Kidney (tissue), 14 donors: ENCODE results near the gene ASS1. TPM values are rescaled to one million over a fixed set of nuclear protein-coding genes. Genes with fewer than 3 reads are reported as not detected.

Experiments used
- DNase-seq, 5 donors: peaks; one replicate each; pipeline ENCODE4 v3.0.0-alpha.2; 2013 to 2020
- FAIRE-seq: peaks from 2 replicates; lab custom pipeline; 2012; peaks lifted over from hg19 to GRCh38; lab: Jason Lieb, UNC
- H3K27ac ChIP-seq, 2 donors: one replicate each; pipeline ENCODE4 v1.7.0; 2013; ENCODE audit warnings: low read depth in 2 of 2, low read length in 2 of 2, inconsistent platforms in 1 of 2
- H3K27me3 ChIP-seq: one replicate; pipeline ENCODE4 v1.7.1; 2013; ENCODE audit warnings: low read length, inconsistent platforms; ENCODE audit not compliant: control insufficient read depth, insufficient read depth
- H3K36me3 ChIP-seq, 3 donors: one replicate each; pipeline versions ENCODE4 v1.7.0 to v1.7.1; 2013; ENCODE audit warnings: low read length in 3 of 3, control low read depth in 1 of 3, inconsistent platforms in 1 of 3; ENCODE audit not compliant: insufficient read depth in 3 of 3, control insufficient read depth in 2 of 3
- H3K4me1 ChIP-seq, 3 donors: one replicate each; pipeline versions ENCODE4 v1.7.0 to v1.7.1; 2013; ENCODE audit warnings: low read length in 3 of 3, inconsistent platforms in 1 of 3, low read depth in 1 of 3; ENCODE audit not compliant: control insufficient read depth in 2 of 3, insufficient read depth in 2 of 3
- H3K4me3 ChIP-seq, 3 donors: one replicate each; pipeline versions ENCODE4 v1.7.0 to v1.8.1; 2013; ENCODE audit warnings: low read length in 3 of 3, control low read depth in 1 of 3, inconsistent platforms in 1 of 3
- H3K9ac ChIP-seq, 3 donors: one replicate each; pipeline versions ENCODE4 v1.7.0 to v1.7.1; 2013; ENCODE audit warnings: low read length in 3 of 3, control low read depth in 1 of 3, inconsistent platforms in 1 of 3
- H3K9me3 ChIP-seq, 3 donors: one replicate each; pipeline versions ENCODE4 v1.7.0 to v1.7.1; 2013; ENCODE audit warnings: low read length in 3 of 3, control low read depth in 1 of 3, inconsistent platforms in 1 of 3; ENCODE audit not compliant: control insufficient read depth in 2 of 3, insufficient read depth in 1 of 3
- intact Hi-C: fragments of 100-400 bp; cut with DNase I; formaldehyde crosslinking; loops from one replicate; pipeline ENCODE4 v1.11.1; 2022
- polyA plus RNA-seq: library from polyadenylated mRNA; stranded (reverse); fragments of 350-450 nt; fragmentation: Illumina TruSeq; extraction: RNeasy Lipid Tissue Mini Kit (QIAGEN cat#74804); gene quantifications from one replicate; pipeline ENCODE4 v1.2.3, GENCODE V29; 2014; ENCODE audit warnings: low read depth, low replicate concordance; ENCODE audit not compliant: insufficient read depth
- total RNA-seq: library from RNA; stranded (reverse); fragmentation: NEBNext Ultra II Directional; extraction: Animal tissue kit (Norgen Biotek cat#: 25700); gene quantifications from one replicate; pipeline ENCODE4 v1.2.1, GENCODE V29; 2021
- TF ChIP-seq, protein P1 (sequence below): IDR thresholded peaks from 3 replicates; pipeline ENCODE4 v1.5.1; 2012; ENCODE audit warnings: mild to moderate bottlenecking, moderate library complexity, borderline replicate concordance; ENCODE audit not compliant: insufficient read depth; ENCODE audit errors: extremely low read depth
- donor health status: control.
- donor health status: control.
- donor health status: control.
- donor health status: control.
- donor health status: control.
- donor health status: DM: yes; HTN: yes; CAD: no.
- donor health status: Normal renal cell carcinoma (clear cell type).

The ASS1 gene
- total and polyA plus RNA-seq, 2 donors from 2014 or later: 124 to 1,185 TPM

GRCh38 chr9:130409246-130409645 is 35.5 kb upstream of the ASS1 start:
- Histone ChIP-seq H3K36me3 (no peaks in the 10 kb centered on the region), H3K9me3 (no peaks in the 10 kb centered on the region), H3K27me3 (no peaks in the 10 kb centered on the region), H3K9ac (no peak overlapping the region), H3K4me3 (no peak overlapping the region), H3K27ac (no peak overlapping the region), H3K4me1 (no peaks in the 10 kb centered on the region)
- intact Hi-C loops: no loop called here
- TF ChIP-seq, protein P1, sequence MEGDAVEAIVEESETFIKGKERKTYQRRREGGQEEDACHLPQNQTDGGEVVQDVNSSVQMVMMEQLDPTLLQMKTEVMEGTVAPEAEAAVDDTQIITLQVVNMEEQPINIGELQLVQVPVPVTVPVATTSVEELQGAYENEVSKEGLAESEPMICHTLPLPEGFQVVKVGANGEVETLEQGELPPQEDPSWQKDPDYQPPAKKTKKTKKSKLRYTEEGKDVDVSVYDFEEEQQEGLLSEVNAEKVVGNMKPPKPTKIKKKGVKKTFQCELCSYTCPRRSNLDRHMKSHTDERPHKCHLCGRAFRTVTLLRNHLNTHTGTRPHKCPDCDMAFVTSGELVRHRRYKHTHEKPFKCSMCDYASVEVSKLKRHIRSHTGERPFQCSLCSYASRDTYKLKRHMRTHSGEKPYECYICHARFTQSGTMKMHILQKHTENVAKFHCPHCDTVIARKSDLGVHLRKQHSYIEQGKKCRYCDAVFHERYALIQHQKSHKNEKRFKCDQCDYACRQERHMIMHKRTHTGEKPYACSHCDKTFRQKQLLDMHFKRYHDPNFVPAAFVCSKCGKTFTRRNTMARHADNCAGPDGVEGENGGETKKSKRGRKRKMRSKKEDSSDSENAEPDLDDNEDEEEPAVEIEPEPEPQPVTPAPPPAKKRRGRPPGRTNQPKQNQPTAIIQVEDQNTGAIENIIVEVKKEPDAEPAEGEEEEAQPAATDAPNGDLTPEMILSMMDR: no peak
- no peak for FAIRE-seq
- DNase-seq: no peak

GRCh38 chr9:130410443-130410842 is 34.3 kb upstream of the ASS1 start:
- intact Hi-C loops: no loop called here
- no peak overlapping the region for H3K27ac ChIP-seq
- no peak overlapping the region for H3K4me3 ChIP-seq
- H3K9ac ChIP-seq: no peak overlapping the region
- TF ChIP-seq, protein P1: no peak
- no peaks in the 10 kb centered on the region for H3K36me3 ChIP-seq
- DNase-seq: no peak
- FAIRE-seq: no peak
- H3K9me3 ChIP-seq: no peaks in the 10 kb centered on the region
- H3K27me3 ChIP-seq: no peaks in the 10 kb centered on the region
- H3K4me1 ChIP-seq: no peaks in the 10 kb centered on the region

DNA sequence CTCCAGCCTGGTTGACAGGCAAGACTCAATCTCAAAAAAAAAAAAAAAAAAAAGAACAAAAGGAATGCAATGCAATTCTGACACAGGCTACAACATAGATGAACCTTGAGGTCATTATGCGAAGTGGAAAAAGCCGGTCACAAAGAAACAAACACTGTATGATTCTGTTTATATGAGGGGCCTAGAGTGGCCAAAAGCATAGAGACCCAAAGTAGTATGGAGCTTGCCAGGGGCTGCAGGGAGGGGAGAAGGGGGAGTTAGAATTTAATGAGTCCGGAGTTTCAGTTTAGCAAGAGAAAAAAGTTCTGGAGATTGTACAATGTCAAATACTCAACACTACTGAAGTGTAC is 33.2 kb upstream of the ASS1 start:
- Histone ChIP-seq H3K9me3 (no peaks in the 10 kb centered on the region), H3K4me3 (no peak overlapping the region), H3K36me3 (no peaks in the 10 kb centered on the region), H3K4me1 (no peaks in the 10 kb centered on the region), H3K9ac (no peak overlapping the region), H3K27me3 (no peaks in the 10 kb centered on the region), H3K27ac (no peak overlapping the region)
- intact Hi-C loops: no loop called here
- FAIRE-seq (no peak), DNase-seq (no peak)
- TF ChIP-seq, protein P1: no peak

DNA sequence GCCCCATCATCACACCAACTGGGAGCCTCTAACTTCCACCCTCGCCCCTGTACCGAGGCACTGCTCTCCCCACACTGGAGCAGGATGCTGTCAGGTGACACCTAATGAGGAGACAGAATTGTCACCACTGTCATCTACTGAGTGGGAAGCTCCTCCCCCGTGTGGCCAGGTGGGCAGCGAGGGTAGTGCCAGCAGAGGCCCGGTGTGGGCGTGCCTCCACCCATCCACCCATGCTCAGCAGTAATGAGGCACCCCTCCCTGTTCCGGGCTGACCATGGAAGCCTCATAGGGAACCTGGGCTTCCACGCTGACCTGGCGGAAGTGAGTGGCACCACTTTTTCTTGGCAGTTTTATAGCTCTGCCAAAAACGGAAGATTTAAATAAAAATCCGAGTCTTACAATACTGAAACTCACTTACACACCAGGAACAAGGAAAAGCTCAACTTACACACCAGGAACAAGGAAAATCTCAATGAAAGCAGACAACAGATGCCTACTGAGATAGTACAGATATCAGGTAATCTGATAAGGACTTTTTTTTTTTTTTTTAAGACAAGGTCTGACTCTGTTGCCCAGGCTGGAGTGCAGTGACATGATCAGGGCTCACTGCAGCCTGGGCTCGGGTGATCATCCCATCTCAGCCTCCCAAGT is 30.6 kb upstream of the ASS1 start:
- DNase-seq (no peak), FAIRE-seq (no peak)
- Histone ChIP-seq H3K27ac (no peak overlapping the region), H3K9ac (no peak overlapping the region), H3K27me3 (no peaks in the 10 kb centered on the region), H3K9me3 (no peaks in the 10 kb centered on the region), H3K4me3 (no peak overlapping the region), H3K4me1 (no peaks in the 10 kb centered on the region), H3K36me3 (no peaks in the 10 kb centered on the region)
- intact Hi-C loops: no loop called here
- TF ChIP-seq, protein P1: no peak
